ENCODE data around the gene PTPRD. TPM values are rescaled to one million over a fixed set of nuclear protein-coding genes. Genes with fewer than 3 reads are reported as not detected.

PTPRD gene
- total RNA-seq, 2 donors from 2014 or later = 60.1 to 75.7 TPM

- no peak overlapping the region for H3K9ac ChIP-seq (ENCODE audit: low read depth in 2 of 2, low read length in 2 of 2)
- H3K9me3 ChIP-seq = no peaks in the 10 kb centered on the region
- TF ChIP-seq CTCF (IDR thresholded peaks at IDR 0.05) = no peak
- no peak overlapping the region for H3K27ac ChIP-seq
- H3K27me3 ChIP-seq = no peaks in the 10 kb centered on the region
- no peaks in the 10 kb centered on the region for H3K36me3 ChIP-seq
- no peak overlapping the region for H3K4me3 ChIP-seq
- intact Hi-C loops (cut with DNase I) = no loop called here
- H3K4me1 ChIP-seq = no peaks in the 10 kb centered on the region
- no peak for DNase-seq
These were observed 2001.6 kb downstream of the PTPRD start for GRCh38 chr9:8611153-8611552.

- Histone ChIP-seq H3K4me3 (no peak overlapping the region), H3K9ac (ENCODE audit: low read depth in 2 of 2, low read length in 2 of 2) (no peak overlapping the region), H3K27me3 (no peaks in the 10 kb centered on the region), H3K4me1 (no peaks in the 10 kb centered on the region), H3K27ac (no peak overlapping the region), H3K36me3 (no peaks in the 10 kb centered on the region), H3K9me3 (no peaks in the 10 kb centered on the region)
- intact Hi-C loops (cut with DNase I) = no loop called here
- no peak for TF ChIP-seq CTCF (IDR thresholded peaks at IDR 0.05)
- no peak for DNase-seq
These were observed 2002.5 kb downstream of the PTPRD start for GRCh38 chr9:8610256-8610655.

- Histone ChIP-seq H3K4me1 (no peaks in the 10 kb centered on the region), H3K9me3 (no peaks in the 10 kb centered on the region), H3K9ac (ENCODE audit: low read depth in 2 of 2, low read length in 2 of 2) (no peak overlapping the region), H3K36me3 (no peaks in the 10 kb centered on the region), H3K27ac (no peak overlapping the region), H3K4me3 (no peak overlapping the region), H3K27me3 (no peaks in the 10 kb centered on the region)
- no peak for DNase-seq
- intact Hi-C loops (cut with DNase I) = no loop called here
- no peak for TF ChIP-seq CTCF (IDR thresholded peaks at IDR 0.05)
These were observed 2007.7 kb downstream of the PTPRD start for GRCh38 chr9:8605096-8605495.

GRCh38 chr9:8604201-8604600, 2008.6 kb downstream of the PTPRD start:
- no peak for TF ChIP-seq CTCF (IDR thresholded peaks at IDR 0.05)
- no peak overlapping the region for H3K4me3 ChIP-seq
- H3K27ac ChIP-seq = no peak overlapping the region
- H3K36me3 ChIP-seq = no peaks in the 10 kb centered on the region
- intact Hi-C loops (cut with DNase I) = no loop called here
- no peak for DNase-seq
- H3K27me3 ChIP-seq = no peaks in the 10 kb centered on the region
- no peaks in the 10 kb centered on the region for H3K4me1 ChIP-seq
- H3K9me3 ChIP-seq = no peaks in the 10 kb centered on the region
- no peak overlapping the region for H3K9ac ChIP-seq (ENCODE audit: low read depth in 2 of 2, low read length in 2 of 2)

GRCh38 chr9:8600914-8601680, 2011.7 kb downstream of the PTPRD start:
- H3K4me3 ChIP-seq = no peak overlapping the region
- intact Hi-C loops (cut with DNase I) = no loop called here
- no peak for TF ChIP-seq CTCF (IDR thresholded peaks at IDR 0.05)
- H3K36me3 ChIP-seq = no peaks in the 10 kb centered on the region
- no peak for DNase-seq
- H3K9me3 ChIP-seq = no peaks in the 10 kb centered on the region
- H3K27ac ChIP-seq = no peak overlapping the region
- H3K4me1 ChIP-seq = no peaks in the 10 kb centered on the region
- no peak overlapping the region for H3K9ac ChIP-seq (ENCODE audit: low read depth in 2 of 2, low read length in 2 of 2)
- no peaks in the 10 kb centered on the region for H3K27me3 ChIP-seq
